Liver (tissue), 9 donors: ENCODE data around the gene DOCK2. TPM values are rescaled to one million over a fixed set of nuclear protein-coding genes. Genes with fewer than 3 reads are reported as not detected.

Experiments
- DNase-seq: peaks from one replicate; pipeline ENCODE4 v3.0.0-alpha.2; 2017; ENCODE audit warnings: low spot score
- H3K27ac ChIP-seq, 2 donors: one replicate each; pipeline ENCODE4 v1.7.0; 2013; ENCODE audit warnings: inconsistent platforms in 2 of 2, low read length in 2 of 2, control low read depth in 1 of 2, low read depth in 1 of 2, mild to moderate bottlenecking in 1 of 2
- H3K27me3 ChIP-seq, 4 donors: one replicate each; pipeline versions ENCODE4 v1.6.1 to v1.7.0; 2013; ENCODE audit warnings: low read length in 3 of 4, inconsistent platforms in 1 of 4, mild to moderate bottlenecking in 1 of 4, moderate library complexity in 1 of 4; ENCODE audit not compliant: control insufficient read depth in 4 of 4, insufficient read depth in 4 of 4
- H3K36me3 ChIP-seq, 4 donors: one replicate each; pipeline versions ENCODE4 v1.6.1 to v1.7.0; 2013; ENCODE audit warnings: low read length in 3 of 4, mild to moderate bottlenecking in 3 of 4, low read depth in 1 of 4, moderate library complexity in 1 of 4; ENCODE audit not compliant: control insufficient read depth in 4 of 4, insufficient read depth in 3 of 4
- H3K4me1 ChIP-seq, 4 donors: one replicate each; pipeline versions ENCODE4 v1.6.1 to v1.7.0; 2013; ENCODE audit warnings: low read length in 3 of 4, mild to moderate bottlenecking in 3 of 4, moderate library complexity in 1 of 4; ENCODE audit not compliant: control insufficient read depth in 4 of 4, insufficient read depth in 4 of 4
- H3K4me3 ChIP-seq, 3 donors: one replicate each; pipeline versions ENCODE4 v1.6.1 to v1.7.0; 2013; ENCODE audit warnings: low read length in 3 of 3, control low read depth in 1 of 3, low read depth in 1 of 3, mild to moderate bottlenecking in 1 of 3
- H3K9ac ChIP-seq, 2 donors: one replicate each; pipeline ENCODE4 v1.7.0; 2013; ENCODE audit warnings: low read length in 2 of 2, mild to moderate bottlenecking in 2 of 2, moderate library complexity in 2 of 2, control low read depth in 1 of 2, low read depth in 1 of 2
- H3K9me3 ChIP-seq, 4 donors: one replicate each; pipeline versions ENCODE4 v1.6.1 to v1.7.0; 2013; ENCODE audit warnings: low read length in 3 of 4; ENCODE audit not compliant: control insufficient read depth in 4 of 4
- ATF3 ChIP-seq: IDR thresholded peaks from 2 replicates; pipeline ENCODE4 v1.6.1; 2016; ENCODE audit warnings: antibody characterized with exemption
- EGR1 ChIP-seq, 2 donors: IDR thresholded peaks; 2 replicates each; pipeline ENCODE4 v1.6.1; 2016 to 2018; ENCODE audit warnings: antibody characterized with exemption in 2 of 2, low read depth in 2 of 2
- FOXA1 ChIP-seq: IDR thresholded peaks from 2 replicates; pipeline ENCODE4 v1.6.1; 2016; ENCODE audit warnings: antibody characterized with exemption
- FOXA2 ChIP-seq: IDR thresholded peaks from 2 replicates; pipeline ENCODE4 v1.6.1; 2016; ENCODE audit warnings: antibody characterized with exemption
- GABPA ChIP-seq, 2 donors: IDR thresholded peaks in 1 of 2; conservative IDR thresholded peaks in 1 of 2; 2 replicates each; pipeline ENCODE4 v1.6.1; 2016; ENCODE audit warnings: antibody characterized with exemption in 2 of 2, mild to moderate bottlenecking in 1 of 2, moderate library complexity in 1 of 2
- HNF4A ChIP-seq, 2 donors: conservative IDR thresholded peaks; 2 replicates each; pipeline ENCODE4 v1.6.1; 2016; ENCODE audit warnings: antibody characterized with exemption in 2 of 2, mild to moderate bottlenecking in 2 of 2
- HNF4G ChIP-seq: IDR thresholded peaks from 2 replicates; pipeline ENCODE4 v1.6.1; 2016; ENCODE audit warnings: antibody characterized with exemption
- JUND ChIP-seq, 2 donors: IDR thresholded peaks; 2 replicates each; pipeline ENCODE4 v1.6.1; 2016; ENCODE audit warnings: antibody characterized with exemption in 2 of 2
- NR2F2 ChIP-seq: IDR thresholded peaks from 2 replicates; pipeline ENCODE4 v1.6.1; 2016; ENCODE audit warnings: antibody characterized with exemption
- RAD21 ChIP-seq, 2 donors: IDR thresholded peaks; 2 replicates each; pipeline ENCODE4 v1.6.1; 2016; ENCODE audit warnings: antibody characterized with exemption in 2 of 2, mild to moderate bottlenecking in 2 of 2
- REST ChIP-seq: IDR thresholded peaks from 2 replicates; pipeline ENCODE4 v1.6.1; 2016; ENCODE audit warnings: antibody characterized with exemption, mild to moderate bottlenecking
- RXRA ChIP-seq, 2 donors: IDR thresholded peaks; 2 replicates each; pipeline ENCODE4 v1.6.1; 2017 to 2018; ENCODE audit warnings: antibody characterized with exemption in 2 of 2, mild to moderate bottlenecking in 1 of 2
- SP1 ChIP-seq: IDR thresholded peaks from 2 replicates; pipeline ENCODE4 v1.6.1; 2018; ENCODE audit warnings: antibody characterized with exemption, mild to moderate bottlenecking
- TAF1 ChIP-seq: conservative IDR thresholded peaks from 2 replicates; pipeline ENCODE4 v1.6.1; 2016; ENCODE audit warnings: antibody characterized with exemption, mild to moderate bottlenecking
- YY1 ChIP-seq: IDR thresholded peaks from 2 replicates; pipeline ENCODE4 v1.6.1; 2016; ENCODE audit warnings: antibody characterized with exemption, mild to moderate bottlenecking
- WGBS: extraction: QIAGEN DNeasy Blood & Tissue Kit; methylation state at CpG from one replicate; pipeline ENCODE4 v1.1.7; 2013; 5-methylcytosine and 5-hydroxymethylcytosine counted together
- polyA plus RNA-seq, 2 donors: library from polyadenylated mRNA; stranded (reverse) in 1 of 2; unstranded in 1 of 2; fragments of 200-250 nt in 1 of 2; fragments of >200 nt in 1 of 2; fragmentation: Nextera tagmentation in 1 of 2; extraction: Ambion mirVana in 1 of 2; gene quantifications; one replicate each; pipeline versions ENCODE4 v1.2.1 to v1.2.3, GENCODE V29; 2013 to 2015
- total RNA-seq, 2 donors: library from RNA; depleted of rRNA; stranded (reverse); fragments of >200 nt; gene quantifications; one replicate each; pipeline ENCODE4 v1.2.3, GENCODE V29; 2014
- TF ChIP-seq, protein P1 (sequence below): IDR thresholded peaks from 2 replicates; pipeline ENCODE4 v1.6.1; 2016; ENCODE audit warnings: antibody characterized with exemption
- TF ChIP-seq, protein P2 (sequence below): fragments of 150-350 bp; IDR thresholded peaks from 2 replicates; pipeline ENCODE4 v1.5.1; 2017; ENCODE audit warnings: improper control_type of control experiment, low read depth, low read length; ENCODE audit not compliant: missing input control
- TF ChIP-seq, protein P3 (sequence below): IDR thresholded peaks from 2 replicates; pipeline ENCODE4 v1.6.1; 2016; ENCODE audit warnings: antibody characterized with exemption
- donor health status: healthy.
- donor health status: healthy.
- donor health status: healthy.
- donor health status: healthy.
- donor health status: healthy.

The DOCK2 gene
- total and polyA plus RNA-seq, 4 donors = 2.3 to 26.6 (median 8.2) TPM

GRCh38 chr5:170012622-170013021, 375.5 kb downstream of the DOCK2 start:
- Histone ChIP-seq H3K4me1 (no peaks in the 10 kb centered on the region), H3K9ac (no peak overlapping the region), H3K36me3 (no peaks in the 10 kb centered on the region), H3K27ac (no peak overlapping the region), H3K4me3 (no peak overlapping the region), H3K9me3 (no peaks in the 10 kb centered on the region), H3K27me3 (no peaks in the 10 kb centered on the region)
- WGBS = 61% methylated on average over 11 of the region's 11 CpGs
- no peak for DNase-seq
- TF ChIP-seq EGR1 (IDR thresholded peaks at IDR 0.05; ENCODE audit: low read depth in 2 of 2) (no peak), SP1 (no peak), NR2F2 (no peak), GABPA (IDR thresholded peaks at IDR 0.05 in 1 of 2, conservative IDR thresholded peaks at IDR 0.05 in 1 of 2) (no peak)

GRCh38 chr5:170020423-170020822, 383.3 kb downstream of the DOCK2 start:
- Histone ChIP-seq H3K9ac (no peak overlapping the region), H3K4me3 (no peak overlapping the region), H3K27me3 (peaks cover 0 to 3% (median 0%) of the 10 kb centered on the region in 4 donors), H3K4me1 (no peaks in the 10 kb centered on the region), H3K36me3 (no peaks in the 10 kb centered on the region), H3K27ac (no peak overlapping the region), H3K9me3 (no peaks in the 10 kb centered on the region)
- 65% methylated on average over 3 of the region's 3 CpGs for WGBS
- DNase-seq = no peak
- TF ChIP-seq REST (no peak), GABPA (IDR thresholded peaks at IDR 0.05 in 1 of 2, conservative IDR thresholded peaks at IDR 0.05 in 1 of 2) (no peak), RXRA (IDR thresholded peaks at IDR 0.05) (no peak), RAD21 (IDR thresholded peaks at IDR 0.05) (no peak), FOXA1 (no peak)
- TF ChIP-seq, protein P1, sequence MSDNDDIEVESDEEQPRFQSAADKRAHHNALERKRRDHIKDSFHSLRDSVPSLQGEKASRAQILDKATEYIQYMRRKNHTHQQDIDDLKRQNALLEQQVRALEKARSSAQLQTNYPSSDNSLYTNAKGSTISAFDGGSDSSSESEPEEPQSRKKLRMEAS = no peak

- WGBS = 70% methylated on average over 8 of the region's 8 CpGs
- no peak for DNase-seq
- H3K27me3 ChIP-seq = peaks cover 0 to 3% (median 0%) of the 10 kb centered on the region in 4 donors
- H3K4me1 ChIP-seq = no peaks in the 10 kb centered on the region
- H3K36me3 ChIP-seq = no peaks in the 10 kb centered on the region
- H3K4me3 ChIP-seq = no peak overlapping the region
- no peaks in the 10 kb centered on the region for H3K9me3 ChIP-seq
- TF ChIP-seq FOXA1 = no peak
- TF ChIP-seq, protein P2, sequence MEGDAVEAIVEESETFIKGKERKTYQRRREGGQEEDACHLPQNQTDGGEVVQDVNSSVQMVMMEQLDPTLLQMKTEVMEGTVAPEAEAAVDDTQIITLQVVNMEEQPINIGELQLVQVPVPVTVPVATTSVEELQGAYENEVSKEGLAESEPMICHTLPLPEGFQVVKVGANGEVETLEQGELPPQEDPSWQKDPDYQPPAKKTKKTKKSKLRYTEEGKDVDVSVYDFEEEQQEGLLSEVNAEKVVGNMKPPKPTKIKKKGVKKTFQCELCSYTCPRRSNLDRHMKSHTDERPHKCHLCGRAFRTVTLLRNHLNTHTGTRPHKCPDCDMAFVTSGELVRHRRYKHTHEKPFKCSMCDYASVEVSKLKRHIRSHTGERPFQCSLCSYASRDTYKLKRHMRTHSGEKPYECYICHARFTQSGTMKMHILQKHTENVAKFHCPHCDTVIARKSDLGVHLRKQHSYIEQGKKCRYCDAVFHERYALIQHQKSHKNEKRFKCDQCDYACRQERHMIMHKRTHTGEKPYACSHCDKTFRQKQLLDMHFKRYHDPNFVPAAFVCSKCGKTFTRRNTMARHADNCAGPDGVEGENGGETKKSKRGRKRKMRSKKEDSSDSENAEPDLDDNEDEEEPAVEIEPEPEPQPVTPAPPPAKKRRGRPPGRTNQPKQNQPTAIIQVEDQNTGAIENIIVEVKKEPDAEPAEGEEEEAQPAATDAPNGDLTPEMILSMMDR = no peak
- TF ChIP-seq TAF1 = no peak
- TF ChIP-seq SP1 = no peak
- no peak for TF ChIP-seq RXRA (IDR thresholded peaks at IDR 0.05)
- TF ChIP-seq, protein P3, sequence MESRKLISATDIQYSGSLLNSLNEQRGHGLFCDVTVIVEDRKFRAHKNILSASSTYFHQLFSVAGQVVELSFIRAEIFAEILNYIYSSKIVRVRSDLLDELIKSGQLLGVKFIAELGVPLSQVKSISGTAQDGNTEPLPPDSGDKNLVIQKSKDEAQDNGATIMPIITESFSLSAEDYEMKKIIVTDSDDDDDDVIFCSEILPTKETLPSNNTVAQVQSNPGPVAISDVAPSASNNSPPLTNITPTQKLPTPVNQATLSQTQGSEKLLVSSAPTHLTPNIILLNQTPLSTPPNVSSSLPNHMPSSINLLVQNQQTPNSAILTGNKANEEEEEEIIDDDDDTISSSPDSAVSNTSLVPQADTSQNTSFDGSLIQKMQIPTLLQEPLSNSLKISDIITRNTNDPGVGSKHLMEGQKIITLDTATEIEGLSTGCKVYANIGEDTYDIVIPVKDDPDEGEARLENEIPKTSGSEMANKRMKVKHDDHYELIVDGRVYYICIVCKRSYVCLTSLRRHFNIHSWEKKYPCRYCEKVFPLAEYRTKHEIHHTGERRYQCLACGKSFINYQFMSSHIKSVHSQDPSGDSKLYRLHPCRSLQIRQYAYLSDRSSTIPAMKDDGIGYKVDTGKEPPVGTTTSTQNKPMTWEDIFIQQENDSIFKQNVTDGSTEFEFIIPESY = no peak
- no peak for TF ChIP-seq JUND (IDR thresholded peaks at IDR 0.05)
- no peak for TF ChIP-seq HNF4G
- no peak for TF ChIP-seq FOXA2
- TF ChIP-seq GABPA (IDR thresholded peaks at IDR 0.05 in 1 of 2, conservative IDR thresholded peaks at IDR 0.05 in 1 of 2) = no peak
- TF ChIP-seq RAD21 (IDR thresholded peaks at IDR 0.05) = no peak
- TF ChIP-seq, protein P1 = no peak
- no peak for TF ChIP-seq ATF3
- no peak for TF ChIP-seq YY1
- no peak for TF ChIP-seq NR2F2
- no peak for TF ChIP-seq EGR1 (IDR thresholded peaks at IDR 0.05; ENCODE audit: low read depth in 2 of 2)
- no peak for TF ChIP-seq HNF4A (conservative IDR thresholded peaks at IDR 0.05)
- H3K27ac ChIP-seq = no peak overlapping the region
- H3K9ac ChIP-seq = no peak overlapping the region
Observed at GRCh38 chr5:170021506-170021905, 384.4 kb downstream of the DOCK2 start.
